Epidermal melanocyte (primary cell): ENCODE results near the gene TBX10.
"Not testable (repeated sequence)": the region's sequence is repeated elsewhere in the genome, so short reads cannot be mapped to it uniquely, and the experiment has no call there.

ENCODE experiments used
- DNase-seq: peaks from one replicate; pipeline ENCODE4 v3.0.0; 2011; ENCODE audit warnings: low spot score; ENCODE audit not compliant: insufficient read length

Gene TBX10

GRCh38 chr11:67664696-67665540 lies 25.4 kb upstream of the TBX10 start:
- no peak for DNase-seq

DNA sequence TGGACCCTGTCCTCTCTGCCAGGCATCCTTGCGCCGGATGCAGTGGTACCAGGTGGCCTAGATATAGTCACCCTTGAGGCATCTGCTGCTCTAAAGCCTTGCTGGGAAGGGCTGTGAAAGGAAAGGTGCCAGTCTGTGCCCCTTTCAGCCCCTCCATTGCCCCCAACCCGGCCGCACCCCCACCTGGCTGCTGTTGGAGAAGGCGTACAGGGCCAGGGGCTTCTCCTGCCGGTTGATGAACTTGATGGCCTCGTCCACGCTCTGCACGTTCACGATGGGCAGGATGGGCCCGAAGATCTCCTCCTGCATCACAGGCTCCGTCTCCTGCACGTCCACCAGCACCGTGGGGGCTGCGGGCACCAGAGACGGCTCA lies 24.6 kb upstream of the TBX10 start:
- no peak for DNase-seq

GRCh38 chr11:67663532-67664212 lies 24.1 kb upstream of the TBX10 start:
- no peak for DNase-seq

DNA sequence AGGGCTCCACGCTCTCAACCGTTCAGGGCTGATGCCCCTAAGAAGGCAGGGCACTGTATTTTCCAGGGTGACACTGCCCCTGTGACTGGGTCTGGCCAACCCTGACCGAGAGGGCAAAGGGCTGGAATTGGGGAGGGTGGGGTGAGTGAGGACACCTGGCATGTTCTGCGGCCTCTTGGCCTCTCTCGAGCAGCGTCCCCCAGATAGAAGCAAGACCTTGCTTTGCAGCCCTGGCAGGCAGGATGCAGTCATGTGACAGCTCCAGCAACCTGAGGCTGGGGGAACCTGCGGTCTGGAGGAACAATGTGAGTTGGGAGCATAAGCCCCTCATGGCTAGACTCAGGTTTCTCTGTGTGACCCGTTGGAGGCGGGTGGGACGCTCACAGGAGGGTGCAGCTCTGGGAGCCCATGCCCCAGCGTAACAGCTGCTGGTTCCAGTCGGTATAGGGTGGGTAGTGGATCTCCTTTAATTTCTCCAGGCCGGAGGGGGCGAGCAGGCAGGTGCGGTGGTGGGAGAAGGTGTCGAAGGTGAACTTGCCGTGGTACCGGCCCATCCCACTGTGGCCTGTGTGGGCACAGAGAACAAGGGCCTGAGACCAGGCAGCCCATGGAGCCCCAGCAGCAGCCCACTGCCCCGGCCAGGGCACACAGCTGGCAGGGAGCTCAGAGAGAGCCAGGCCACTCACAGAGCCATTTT lies 23.4 kb upstream of the TBX10 start:
- DNase-seq, result no peak

GRCh38 chr11:67662142-67662834 lies 22.7 kb upstream of the TBX10 start:
- no peak for DNase-seq

- DNase-seq, result not testable (repeated sequence)
Measured at GRCh38 chr11:67660752-67661151, 21.2 kb upstream of the TBX10 start.

DNA sequence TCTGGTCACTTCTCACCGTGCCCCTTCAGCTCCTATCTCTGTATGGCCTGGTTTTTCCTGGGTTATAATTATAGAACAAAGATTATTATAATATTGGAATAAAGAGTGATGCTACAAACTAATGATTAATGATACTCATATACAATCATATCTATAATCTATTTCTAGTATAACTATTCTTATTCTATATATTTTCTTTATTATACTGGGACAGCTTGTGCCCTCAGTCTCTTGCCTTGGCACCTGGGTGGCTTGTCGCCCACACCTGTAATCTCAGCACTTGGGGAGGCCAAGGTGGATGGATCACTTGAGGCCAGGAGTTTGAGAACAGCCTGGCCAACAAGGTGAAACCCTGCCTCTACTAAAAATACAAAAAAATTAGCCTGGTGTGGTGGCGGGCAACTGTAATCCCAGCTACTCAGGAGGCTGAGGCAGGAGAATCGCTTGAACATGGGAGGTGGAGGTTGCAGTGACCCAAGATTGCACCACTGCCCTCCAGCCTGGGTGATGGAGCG lies 20.1 kb upstream of the TBX10 start:
- not testable (repeated sequence) for DNase-seq

GRCh38 chr11:67657300-67657699 lies 17.7 kb upstream of the TBX10 start:
- DNase-seq, result no peak

GRCh38 chr11:67656278-67656922 lies 16.8 kb upstream of the TBX10 start:
- no peak for DNase-seq

GRCh38 chr11:67654225-67654624 lies 14.7 kb upstream of the TBX10 start:
- DNase-seq, result no peak

DNA sequence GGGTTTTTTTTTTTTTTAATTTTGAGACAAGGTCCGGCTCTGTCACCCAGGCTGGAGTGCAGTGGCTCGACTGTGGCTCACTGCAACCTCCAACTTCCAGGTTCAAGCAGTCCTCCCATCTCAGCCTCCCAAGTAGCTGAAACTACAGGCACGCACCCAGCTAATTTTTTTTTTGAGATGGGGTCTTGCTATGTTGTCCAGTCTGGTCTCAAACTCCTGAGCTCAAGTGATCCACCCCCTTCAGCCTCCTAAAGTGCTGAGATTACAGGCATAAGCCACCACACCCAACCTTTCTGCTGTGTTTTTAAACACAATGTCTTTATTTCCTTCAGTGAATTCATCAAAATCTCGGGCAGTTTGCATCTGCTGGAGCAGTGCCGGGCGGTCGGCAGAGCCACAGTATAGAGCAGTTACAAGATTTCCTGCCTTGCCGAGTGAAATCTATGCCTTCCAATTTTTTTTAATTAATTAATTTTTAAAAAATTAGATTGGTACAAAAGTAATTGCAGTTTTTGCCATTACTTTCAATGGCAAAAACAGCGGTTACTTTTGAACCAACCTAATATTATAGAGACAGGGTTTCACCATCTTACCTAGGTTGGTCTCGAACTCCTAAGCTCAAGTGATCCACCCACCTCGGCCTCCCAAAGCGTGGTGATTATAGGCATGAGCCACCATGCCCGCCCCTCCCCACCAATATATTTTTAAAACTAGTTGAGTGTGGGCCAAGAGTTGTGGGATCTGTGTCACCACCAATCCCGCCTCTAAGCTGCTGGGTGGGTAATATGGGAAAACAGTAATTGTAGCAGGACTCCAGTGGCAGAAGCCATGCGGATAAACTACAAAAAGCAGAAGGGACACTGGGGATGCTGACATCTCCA lies 13.6 kb upstream of the TBX10 start:
- DNase-seq, result no peak

DNA sequence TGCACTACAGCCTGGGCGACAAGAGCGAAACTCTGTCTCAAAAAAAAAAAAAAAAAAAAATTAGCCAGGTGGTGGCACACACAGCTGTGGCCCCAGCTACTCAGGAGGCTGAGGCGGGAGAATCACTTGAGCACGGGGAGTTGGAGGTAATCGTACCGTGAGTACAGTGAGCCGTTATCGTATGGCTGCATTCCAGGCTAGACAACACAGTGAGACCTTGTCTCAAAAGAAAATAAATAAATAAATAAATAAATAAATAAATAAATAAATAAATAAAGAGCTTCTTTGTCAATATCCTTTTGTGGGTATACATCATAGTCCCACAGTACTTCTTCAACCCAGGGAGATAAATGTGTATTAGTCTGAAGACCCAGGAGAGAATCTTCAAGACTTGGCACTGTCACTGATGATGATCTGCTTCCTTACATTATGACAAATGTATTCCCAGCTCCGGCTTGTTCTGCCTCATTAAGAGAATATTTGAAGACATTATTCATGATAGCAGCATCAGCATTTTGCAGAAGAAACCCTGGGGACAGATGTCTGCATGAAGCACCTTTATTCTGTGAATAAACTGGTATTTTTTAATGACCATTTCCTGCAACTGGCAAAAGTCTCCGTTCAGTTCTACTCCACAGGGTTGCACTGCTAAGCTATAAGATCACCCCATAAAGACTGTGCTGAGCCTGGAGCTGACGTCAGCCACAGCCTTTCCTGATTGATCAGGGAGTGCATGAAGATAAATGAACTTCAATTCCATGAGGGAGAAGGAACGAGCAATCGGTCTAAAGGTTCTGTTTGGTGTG lies 12.6 kb upstream of the TBX10 start:
- DNase-seq, result no peak

GRCh38 chr11:67649634-67650510 lies 10.3 kb upstream of the TBX10 start:
- no peak for DNase-seq

DNA sequence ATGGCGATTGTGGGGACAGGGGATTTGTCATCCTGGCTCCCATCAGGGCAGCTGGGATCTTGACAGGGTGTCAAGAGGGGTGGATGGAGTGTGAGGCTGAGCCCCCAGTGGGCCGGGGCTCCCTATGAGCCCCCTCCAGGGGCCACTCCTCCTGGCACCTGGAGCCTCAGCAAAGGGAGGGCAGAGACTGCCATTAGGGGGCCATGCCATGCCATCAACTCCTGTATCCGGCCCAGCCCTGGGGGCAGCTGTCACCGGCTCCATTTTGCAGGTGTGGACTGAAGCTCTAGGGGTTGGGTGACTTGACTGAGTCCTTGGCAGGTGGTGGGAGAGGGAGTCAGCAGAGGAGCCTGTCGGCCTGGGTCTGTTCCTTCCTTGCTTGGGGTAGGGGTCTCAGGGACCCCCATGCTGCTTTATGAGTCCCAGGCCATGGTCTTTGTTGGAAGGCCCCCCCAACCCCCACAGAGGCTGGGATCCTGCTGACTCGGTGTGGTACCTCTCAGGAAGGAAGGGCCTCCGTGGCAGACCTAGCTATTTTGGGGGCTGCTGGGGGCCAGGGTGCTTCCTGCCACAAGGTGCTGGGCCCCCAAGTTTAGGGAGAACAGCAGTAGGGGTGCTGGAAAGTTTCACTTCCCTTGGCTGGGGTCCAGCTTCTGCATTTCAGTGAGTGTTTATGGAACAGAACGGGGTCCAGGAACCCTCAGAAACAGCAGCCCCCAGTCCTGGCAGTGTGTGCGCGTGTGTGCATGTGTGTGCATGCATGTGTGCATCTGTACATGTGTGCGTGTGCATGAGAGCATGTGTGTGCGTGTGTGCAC lies 9.4 kb upstream of the TBX10 start:
- DNase-seq, result no peak

DNA sequence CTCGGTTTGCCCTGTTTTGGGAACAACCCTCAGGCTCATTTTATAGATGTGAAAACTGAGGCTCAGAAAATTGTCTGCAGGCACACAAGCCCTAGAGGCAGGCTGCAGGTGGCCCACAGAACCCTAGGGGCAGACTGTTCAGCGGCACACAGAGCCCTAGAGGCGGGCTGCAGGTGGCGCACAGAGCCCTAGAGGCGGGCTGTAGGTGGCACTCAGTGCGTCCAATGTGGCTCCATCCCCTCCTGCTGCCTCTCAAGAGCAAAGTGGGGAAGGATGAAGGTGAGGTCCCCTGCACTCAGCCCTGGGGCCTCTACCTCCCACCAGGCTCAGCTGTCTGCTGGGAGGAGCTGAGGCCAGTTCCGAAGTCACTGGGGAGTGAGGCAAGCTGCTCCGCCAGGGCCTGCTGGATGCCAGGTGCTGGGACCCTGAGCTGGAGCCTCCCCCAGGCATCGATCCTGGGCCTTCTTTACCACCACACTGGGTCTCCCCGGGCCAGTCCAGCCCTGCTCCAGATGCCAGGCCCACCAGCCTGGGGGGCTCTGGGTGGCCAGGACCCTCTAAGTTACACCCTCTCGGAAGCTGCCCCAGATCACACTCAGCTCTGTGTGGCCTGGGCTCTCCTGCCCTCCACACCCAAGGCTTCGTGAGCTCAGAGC lies 8.7 kb upstream of the TBX10 start:
- no peak for DNase-seq

DNA sequence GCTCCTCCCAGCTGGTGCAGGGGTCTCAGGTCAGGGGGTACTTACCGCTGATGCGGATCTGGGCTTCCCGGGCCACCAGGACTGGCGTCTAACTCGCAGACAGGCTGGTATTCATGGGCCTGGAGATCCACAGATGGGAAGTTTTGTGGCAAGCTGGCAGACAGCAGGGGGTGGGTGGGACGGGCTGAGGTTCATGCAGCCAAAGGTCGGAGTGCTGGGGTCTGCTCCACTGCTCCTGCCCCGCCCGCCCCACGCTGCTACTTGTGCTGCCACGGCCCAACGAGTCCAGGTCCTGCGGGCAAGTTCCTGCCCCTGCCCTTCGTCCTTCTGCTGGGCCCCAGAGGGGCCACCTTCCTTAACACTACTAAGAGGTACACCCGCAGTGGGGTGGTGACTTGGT lies 7.9 kb upstream of the TBX10 start:
- DNase-seq, result no peak
